Hypothalamus (tissue), 51 donors: Measurements from ENCODE around the gene TSSK3.
"Not testable (repeated sequence)": the region's sequence is repeated elsewhere in the genome, so short reads cannot be mapped to it uniquely, and the experiment has no call there.

ENCODE experiments used
- DNase-seq, 51 donors: peaks; one replicate each; lab custom pipeline; 2025; lab: John Stamatoyannopoulos, UW

The TSSK3 gene

DNA sequence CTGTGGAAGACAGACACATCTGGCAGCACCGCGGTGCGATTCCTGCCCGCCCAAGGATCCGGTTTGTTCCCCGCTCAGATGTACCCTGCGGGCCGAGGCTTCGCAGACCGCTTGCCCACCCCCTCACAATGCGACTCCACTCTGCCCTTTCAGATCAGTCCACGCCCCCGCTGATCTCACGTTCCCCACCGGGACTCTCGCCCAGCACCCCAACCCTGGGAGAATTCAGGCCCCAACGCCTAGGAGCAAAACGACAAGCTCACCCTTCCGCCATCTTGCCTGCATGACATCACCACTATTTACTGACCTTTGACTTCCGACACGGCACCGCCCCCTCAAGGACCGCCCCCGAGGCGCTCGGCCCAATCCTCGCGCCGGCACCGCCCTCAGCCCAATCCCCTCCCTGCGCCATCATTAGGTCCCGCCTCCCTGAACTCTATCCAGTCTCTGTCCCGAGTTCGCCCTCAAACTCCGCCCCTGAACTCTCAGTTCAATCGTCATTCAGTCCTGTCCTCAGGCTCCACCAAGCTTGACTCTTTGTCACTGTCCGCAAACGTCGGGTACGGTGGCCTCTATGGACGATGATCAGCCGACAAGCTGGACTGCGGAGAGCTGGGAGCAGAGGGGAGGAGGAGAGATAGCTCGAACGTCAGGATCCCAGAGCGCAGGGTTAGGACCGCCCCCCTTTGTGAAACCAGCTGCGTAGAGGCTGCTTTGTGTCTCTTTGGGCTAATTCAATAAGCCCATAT, 32.0 kb downstream of the TSSK3 start, which contains the start of gene BSDC1:
TSS of gene BSDC1 (minus strand) at position 301 of the 749 bp plus-strand sequence. CDS start at position 274, 27 bp downstream.
- peak; percentile 71 to 99 (median 97) for DNase-seq

DNA sequence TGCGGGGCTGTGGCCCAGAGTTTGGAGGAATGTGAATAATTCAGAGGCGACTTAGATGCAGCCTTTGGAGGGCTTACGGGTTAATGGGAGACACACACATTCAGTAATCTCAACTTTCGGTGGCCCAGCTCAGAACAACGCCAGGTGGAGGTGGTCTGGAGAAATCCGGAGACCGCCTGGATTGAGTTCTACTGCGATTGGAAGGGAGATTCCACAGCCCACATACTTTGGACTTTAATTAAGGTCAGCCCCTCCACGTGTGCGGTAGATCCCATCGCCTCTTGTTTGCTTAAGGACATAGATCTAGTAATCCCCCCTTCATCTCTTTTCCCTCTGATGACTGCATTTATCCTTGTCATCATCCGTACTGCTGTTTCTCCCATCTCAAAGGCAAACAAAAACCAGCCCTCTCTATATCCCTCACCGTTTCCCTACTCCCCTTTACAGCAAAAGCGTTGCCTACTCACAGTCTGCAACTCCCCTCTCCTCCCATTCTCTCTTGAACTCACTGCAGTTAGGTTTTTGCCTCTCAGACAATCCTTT, 32.6 kb downstream of the TSSK3 start:
- no peak for DNase-seq

DNA sequence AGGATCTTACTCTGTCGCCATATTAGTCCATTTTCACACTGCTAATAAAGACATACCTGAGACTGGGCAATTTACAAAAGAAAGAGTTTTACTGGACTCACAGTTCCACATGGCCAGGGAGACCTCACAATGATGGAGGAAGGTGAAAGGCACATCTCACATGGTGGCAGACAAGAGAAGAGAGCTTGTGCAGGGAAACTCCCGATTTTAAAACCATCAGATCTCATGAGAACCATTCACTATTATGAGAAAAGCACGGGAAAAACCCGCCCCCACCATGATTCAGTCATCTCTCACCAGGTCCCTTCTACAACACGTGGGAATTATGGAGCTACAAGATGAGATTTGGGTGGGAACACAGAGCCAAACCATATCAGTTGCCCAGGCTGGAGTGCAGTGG, 34.2 kb downstream of the TSSK3 start:
- not testable (repeated sequence) for DNase-seq

DNA sequence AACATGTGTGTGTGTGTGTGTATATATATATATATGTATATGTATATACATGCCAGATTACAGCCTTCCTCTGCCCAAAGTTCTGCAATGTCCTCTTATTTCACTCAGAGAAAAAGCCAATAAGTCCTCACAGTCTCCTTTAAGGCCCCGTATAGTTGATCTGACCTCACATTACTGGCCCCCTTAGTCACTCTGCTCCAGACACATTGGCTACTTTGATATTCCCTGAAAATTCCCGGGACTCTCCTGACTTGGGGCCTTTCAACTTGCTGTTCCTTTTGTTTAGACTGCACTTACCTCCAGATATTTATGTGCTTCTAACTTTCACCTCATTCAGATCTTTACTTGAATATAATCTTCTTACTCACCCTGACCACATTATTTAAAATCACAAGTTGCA, 36.1 kb downstream of the TSSK3 start:
- no peak for DNase-seq

DNA sequence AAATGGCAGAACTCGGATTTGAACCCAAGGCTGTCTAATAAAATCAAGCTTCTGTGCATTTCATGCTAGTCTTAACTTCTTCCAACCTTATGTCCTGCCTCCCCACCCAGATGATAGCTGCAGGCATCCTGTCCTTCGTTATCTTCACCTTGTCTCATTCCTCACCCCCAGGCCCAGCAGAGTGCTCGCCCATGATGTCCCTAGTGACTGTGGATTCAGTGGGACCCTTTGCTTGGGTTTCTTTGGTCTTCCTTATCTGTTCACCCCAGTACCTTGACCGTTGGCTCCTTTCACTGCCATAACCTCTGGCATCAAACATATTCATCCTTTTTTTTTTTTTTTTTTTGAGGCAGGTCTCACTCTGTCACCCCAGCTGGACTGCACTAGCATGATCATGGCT, 37.5 kb downstream of the TSSK3 start:
- DNase-seq = no peak

DNA sequence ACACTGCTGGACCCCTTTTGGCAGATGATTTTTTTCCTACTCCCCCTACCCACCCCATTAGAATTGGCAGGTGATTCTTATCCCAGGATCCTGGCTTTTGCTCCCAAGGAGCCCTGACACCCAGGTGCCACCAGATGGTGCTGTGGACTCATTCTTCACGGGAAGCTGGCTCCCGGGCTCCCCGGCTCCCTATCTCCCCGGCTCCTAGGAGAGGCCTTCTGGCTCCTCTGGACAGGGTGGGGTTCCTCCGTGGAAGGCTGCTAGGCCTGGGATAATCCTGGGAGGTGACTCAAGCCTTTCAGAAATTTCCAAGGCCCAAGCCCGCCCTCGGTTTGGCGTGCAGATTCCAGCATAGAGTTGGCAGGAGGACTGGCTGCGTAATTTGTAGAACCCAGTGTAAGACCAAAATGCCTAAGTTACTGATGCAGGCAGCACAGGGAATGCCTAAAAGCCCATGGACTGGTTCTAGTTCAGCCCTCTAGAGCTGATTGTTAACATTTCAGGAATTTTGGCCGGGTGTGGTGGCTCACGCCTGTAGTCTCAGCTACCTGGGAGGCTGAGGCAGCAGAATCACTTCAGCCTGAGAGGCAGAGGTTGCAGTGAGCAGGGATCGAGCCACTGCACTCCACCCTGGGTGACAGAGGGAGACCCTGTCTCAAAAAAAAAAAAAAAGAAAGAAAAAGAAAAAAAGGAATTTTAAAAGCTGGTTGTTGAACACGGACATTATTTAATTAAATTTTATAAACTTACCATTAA, 38.7 kb downstream of the TSSK3 start:
- peak in 50 of 51 donors; percentile 7 to 86 (median 66) for DNase-seq

DNA sequence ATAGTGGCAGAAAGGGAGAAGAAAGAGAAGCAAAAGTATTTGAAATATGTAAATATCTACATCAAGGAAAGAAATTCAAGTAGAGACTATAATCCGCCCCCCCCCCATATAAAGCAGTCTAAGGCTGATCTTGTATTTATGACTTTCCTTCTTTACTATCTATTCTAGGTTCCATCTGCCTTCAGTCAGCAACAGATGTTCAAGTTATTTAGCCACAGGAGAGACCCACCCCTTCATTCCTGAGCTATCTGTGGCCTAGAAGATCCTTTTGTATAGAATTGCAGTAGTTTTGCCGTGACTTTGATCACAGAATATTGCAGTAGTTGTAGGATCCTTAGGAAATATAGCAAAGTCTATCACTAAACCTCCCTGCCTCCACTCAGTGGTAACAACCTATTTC, 42.6 kb downstream of the TSSK3 start:
- no peak for DNase-seq

DNA sequence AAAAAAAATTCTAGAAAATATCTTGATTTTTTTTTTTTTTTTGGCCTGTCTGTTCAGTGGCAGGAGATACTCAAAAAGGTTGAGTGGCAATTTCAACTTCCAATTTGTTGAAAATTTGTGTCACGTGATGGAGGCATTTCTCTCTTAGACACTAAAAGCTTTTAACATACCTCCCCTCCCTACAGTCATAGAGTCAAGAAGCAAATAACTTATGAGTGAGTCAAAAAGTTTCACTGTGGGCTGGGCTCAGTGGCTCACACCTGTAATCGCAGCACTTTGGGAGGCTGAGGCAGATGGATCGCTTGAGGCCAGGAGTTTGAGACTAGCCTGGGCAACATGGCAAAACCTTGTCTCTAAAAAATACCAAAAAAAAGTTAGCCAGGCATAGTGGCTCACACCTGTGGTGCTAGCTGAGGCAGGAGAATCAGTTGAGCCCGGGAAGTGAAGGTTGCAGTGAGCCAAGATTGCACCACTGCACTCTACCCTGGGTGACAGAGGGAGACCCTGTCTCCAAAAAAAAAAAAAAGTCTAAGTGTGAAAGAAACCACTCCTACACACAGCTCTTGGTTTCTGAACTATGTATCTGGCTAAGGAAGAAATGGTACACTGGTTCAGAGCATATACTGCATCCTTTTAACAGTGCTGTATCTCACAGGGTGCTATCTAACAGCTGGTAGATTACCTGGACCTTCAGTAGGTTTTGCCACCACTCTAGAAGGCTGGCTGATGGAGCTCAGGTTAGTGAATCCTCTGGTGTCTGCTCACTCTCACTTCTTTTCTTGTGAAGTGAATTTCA, 43.5 kb downstream of the TSSK3 start:
- DNase-seq = no peak

DNA sequence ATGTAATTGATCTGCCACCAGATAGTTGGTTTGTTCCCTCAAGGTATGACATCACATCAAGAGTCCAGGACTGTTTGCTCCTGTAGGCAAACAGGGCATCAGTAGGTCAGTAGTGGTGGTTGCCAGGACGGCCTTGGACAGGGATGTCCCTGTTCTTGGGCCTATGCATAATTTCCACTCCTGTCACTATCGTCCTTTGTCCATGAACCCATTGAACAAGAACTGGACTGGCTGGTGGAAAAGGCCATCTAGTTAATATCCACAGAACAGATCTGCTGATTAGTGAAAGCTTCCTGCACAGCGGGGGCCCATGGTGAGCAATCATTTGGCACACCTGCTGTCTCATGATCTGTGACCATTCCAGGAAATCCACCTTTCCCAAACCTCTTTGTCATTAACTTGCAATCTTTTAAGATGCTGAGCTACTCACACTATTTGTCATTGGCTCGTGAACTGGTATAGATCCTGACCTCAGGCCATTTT, 44.3 kb downstream of the TSSK3 start:
- no peak for DNase-seq

DNA sequence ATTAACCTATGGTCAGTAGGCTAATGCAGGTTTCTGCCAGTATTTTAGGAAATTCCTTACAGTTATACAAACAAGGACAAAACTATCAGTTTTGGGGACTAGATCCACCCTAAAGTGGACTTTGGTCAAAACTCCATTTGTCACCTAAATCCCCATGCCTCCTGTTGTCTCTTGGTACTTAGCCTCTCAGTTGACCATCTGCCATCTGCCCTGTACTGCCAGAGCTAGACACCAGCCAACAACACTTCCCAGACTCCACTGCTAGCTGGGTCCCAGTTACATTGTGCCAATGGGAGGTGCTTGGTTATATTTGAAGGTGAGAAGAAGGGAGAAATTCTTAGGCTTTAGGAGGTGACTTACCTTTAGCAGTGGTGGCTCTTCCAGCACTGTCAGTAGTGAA, 48.9 kb downstream of the TSSK3 start:
- no peak for DNase-seq

DNA sequence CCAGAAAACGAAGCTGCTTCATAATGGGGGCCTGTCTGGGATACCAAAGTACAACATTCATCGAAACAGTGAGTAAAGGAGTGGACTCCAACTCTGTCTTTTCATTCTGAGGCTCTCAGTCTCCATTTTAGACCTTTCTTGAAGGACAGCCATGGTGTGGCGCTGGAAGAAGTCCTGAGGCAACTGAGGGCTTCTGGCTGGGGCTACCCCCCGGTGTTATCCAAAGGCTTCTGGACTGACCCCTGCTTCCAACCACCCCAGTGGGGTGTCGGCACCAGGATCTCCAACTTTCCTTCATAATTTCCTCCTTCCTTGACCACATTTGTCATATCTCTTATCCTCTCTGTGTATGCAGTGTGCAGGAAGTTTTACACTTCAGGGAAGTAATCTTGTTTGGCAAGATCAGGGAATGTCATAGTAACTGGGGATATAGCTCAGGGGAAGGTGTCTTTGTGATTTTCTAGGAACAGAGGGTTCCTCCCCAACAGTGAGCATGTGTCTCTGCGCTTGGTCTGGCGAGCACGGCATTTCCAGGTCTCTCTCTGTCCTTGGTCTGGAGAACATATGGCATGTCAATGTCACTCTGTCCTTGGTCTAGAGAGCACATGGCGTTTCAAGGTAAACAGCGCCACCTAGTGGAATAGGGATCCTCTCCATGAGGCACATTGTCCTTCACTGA, 51.3 kb downstream of the TSSK3 start:
- DNase-seq = peak in 23 of 51 donors; percentile 3 to 54 (median 12)
